Adrenal gland (tissue), 5 donors: ENCODE data around the gene TSPAN5.

Source experiments
- POLR2A ChIP-seq, 2 donors: fragments of 450-650 bp; IDR thresholded peaks; one replicate each; pipeline ENCODE4 v1.6.1; 2017; ENCODE audit warnings: antibody characterized with exemption in 2 of 2, mild to moderate bottlenecking in 2 of 2, moderate library complexity in 1 of 2
- TF ChIP-seq, protein P1 (sequence below), 6 experiments: fragments of 450-650 bp in 4 of 6; fragments of 200-600 bp in 2 of 6; sonication (generic) in 1 of 6; IDR thresholded peaks; 1 replicate in 5 of 6; 2 replicates in 1 of 6; pipeline versions ENCODE4 v1.5.1 to v1.8.0; 2016 to 2021; ENCODE audit warnings: antibody characterized with exemption in 6 of 6, mild to moderate bottlenecking in 2 of 6, moderate library complexity in 1 of 6
- donor health status: DM: no; HTN: no; CAD: no.

DNA sequence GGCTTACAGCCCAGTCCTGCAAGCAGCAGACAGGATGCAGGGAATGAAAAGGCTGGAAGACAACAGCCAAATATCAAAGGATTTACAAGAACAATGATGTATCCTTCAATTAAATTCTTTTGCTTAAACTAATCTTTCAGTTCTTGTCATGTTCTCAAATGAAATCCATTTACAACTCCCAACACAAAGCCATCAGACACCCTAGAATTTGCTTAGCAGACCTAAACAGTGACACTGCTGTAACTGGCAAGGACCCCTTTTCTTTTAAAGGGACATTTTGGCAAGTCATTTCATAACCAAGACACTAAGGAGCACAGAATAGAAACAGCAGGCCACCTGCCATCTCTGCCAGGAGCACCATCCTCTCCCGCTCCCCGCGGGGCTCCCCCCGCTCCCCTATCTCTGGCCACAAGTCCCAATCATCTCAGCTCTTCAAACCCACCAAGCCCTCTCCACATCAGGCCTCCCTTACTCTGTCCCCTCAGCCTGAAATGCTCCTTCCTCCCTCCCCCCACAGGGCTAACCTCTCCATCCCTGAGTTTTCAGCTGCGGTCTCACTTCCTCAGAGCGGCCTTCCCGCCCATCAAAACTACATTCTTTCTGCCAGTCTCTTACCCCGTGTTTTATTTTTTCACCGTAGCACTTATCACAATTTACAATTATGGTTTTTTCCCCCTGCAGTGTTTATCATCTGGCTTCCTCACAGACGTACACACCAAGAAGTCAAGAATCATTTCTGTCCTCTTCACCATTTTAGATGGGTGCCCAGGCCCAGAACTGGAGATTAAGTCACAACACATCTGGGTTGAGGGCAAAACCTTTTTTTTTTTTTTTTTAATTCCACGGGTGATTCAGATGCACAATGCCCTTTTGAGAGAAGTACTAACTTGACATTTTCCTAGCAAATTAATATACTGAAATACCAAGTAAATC is 45.8 kb downstream of the TSPAN5 start:
- TF ChIP-seq, protein P1, sequence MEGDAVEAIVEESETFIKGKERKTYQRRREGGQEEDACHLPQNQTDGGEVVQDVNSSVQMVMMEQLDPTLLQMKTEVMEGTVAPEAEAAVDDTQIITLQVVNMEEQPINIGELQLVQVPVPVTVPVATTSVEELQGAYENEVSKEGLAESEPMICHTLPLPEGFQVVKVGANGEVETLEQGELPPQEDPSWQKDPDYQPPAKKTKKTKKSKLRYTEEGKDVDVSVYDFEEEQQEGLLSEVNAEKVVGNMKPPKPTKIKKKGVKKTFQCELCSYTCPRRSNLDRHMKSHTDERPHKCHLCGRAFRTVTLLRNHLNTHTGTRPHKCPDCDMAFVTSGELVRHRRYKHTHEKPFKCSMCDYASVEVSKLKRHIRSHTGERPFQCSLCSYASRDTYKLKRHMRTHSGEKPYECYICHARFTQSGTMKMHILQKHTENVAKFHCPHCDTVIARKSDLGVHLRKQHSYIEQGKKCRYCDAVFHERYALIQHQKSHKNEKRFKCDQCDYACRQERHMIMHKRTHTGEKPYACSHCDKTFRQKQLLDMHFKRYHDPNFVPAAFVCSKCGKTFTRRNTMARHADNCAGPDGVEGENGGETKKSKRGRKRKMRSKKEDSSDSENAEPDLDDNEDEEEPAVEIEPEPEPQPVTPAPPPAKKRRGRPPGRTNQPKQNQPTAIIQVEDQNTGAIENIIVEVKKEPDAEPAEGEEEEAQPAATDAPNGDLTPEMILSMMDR (IDR thresholded peaks at IDR 0.05): no peak
- no peak for TF ChIP-seq POLR2A (IDR thresholded peaks at IDR 0.05)
